ENCODE measurements around the gene COP1.

COP1 gene

DNA sequence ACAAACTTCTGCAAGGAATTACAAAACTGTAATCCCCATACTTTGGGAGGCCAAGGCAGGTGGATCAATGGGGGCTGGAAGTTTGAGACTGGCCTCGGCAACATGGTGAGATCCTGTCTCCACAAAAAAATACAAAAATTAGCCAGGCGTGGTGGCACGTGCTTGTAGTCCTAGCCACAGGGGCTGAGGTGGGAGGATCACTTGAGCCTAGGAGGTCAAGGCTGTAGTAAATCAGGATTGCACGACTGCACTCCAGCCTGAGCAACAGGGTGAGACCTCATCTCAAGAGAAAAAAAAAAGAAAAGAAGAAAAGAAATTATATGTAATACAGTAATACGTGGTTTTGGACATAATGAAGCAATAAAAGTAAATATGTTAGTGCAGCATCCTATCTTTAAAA is 138.2 kb downstream of the COP1 start:
- DNase-seq (ENCODE audit: extremely low read depth, insufficient read length), result no peak
- H3K36me3 ChIP-seq (ENCODE audit: control insufficient read depth, insufficient read depth, low read length), result no peaks in the 10 kb centered on the region; the same call in none of the 2 replicates

DNA sequence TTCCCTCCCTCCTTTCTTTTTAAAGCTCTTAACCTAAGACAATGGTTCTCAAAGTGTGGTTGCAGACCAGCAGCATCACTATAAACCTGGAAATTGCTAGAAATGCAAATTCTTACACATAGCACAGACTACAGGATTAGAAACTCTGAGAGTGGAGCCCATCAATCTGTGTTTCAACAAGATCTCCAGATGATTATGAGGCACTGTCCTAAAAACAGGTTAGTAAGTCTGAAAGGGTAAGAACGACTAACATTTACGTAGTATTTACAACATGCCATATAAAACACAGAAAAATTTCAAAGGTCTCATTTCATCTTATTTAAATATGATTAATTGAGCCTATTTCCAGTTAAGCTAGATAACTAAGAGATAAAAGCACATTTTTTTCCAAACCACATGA is 138.8 kb downstream of the COP1 start:
- TF ChIP-seq, protein P1, sequence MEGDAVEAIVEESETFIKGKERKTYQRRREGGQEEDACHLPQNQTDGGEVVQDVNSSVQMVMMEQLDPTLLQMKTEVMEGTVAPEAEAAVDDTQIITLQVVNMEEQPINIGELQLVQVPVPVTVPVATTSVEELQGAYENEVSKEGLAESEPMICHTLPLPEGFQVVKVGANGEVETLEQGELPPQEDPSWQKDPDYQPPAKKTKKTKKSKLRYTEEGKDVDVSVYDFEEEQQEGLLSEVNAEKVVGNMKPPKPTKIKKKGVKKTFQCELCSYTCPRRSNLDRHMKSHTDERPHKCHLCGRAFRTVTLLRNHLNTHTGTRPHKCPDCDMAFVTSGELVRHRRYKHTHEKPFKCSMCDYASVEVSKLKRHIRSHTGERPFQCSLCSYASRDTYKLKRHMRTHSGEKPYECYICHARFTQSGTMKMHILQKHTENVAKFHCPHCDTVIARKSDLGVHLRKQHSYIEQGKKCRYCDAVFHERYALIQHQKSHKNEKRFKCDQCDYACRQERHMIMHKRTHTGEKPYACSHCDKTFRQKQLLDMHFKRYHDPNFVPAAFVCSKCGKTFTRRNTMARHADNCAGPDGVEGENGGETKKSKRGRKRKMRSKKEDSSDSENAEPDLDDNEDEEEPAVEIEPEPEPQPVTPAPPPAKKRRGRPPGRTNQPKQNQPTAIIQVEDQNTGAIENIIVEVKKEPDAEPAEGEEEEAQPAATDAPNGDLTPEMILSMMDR (IDR thresholded peaks at IDR 0.05; ENCODE audit: insufficient read depth, low read length, poor library complexity, severe bottlenecking), result no peak
- no peak for DNase-seq (ENCODE audit: extremely low read depth, insufficient read length)
- H3K4me3 ChIP-seq (replicated peaks; ENCODE audit: low read depth, low read length), result no peak overlapping the region
- no peaks in the 10 kb centered on the region for H3K27me3 ChIP-seq (replicated peaks; ENCODE audit: control insufficient read depth, insufficient read depth, low read length)
- H3K36me3 ChIP-seq (ENCODE audit: control insufficient read depth, insufficient read depth, low read length), result no peaks in the 10 kb centered on the region; the same call in none of the 2 replicates

More for the DNA sequence above, 138.2 kb downstream of the COP1 start:
- Histone ChIP-seq H3K27me3 (replicated peaks; ENCODE audit: control insufficient read depth, insufficient read depth, low read length) (no peaks in the 10 kb centered on the region), H3K4me3 (replicated peaks; ENCODE audit: low read depth, low read length) (no peak overlapping the region)
- TF ChIP-seq, protein P1 (IDR thresholded peaks at IDR 0.05; ENCODE audit: insufficient read depth, low read length, poor library complexity, severe bottlenecking), result no peak

DNA sequence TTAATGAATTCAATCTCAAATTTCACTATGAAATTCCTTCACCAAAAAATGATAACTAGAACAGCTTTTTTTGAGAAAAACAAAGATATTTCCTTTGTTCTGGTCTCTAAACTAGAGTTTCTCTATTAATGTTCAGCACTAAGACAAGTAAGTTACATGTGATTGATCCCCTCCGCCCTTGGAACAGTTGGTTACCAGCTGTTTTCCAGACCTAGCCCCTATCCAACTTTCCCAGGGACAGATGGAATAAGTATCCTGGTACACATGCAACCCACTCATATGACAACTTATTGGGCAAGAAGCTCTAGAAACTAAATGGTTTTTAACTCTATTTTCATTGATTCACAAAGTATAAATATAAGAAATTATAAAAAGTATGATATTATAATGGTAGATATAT is 140.4 kb downstream of the COP1 start:
- Histone ChIP-seq H3K27me3 (replicated peaks; ENCODE audit: control insufficient read depth, insufficient read depth, low read length) (no peaks in the 10 kb centered on the region), H3K4me3 (replicated peaks; ENCODE audit: low read depth, low read length) (no peak overlapping the region), H3K36me3 (ENCODE audit: control insufficient read depth, insufficient read depth, low read length) (no peaks in the 10 kb centered on the region; the same call in none of the 2 replicates)
- TF ChIP-seq, protein P1 (IDR thresholded peaks at IDR 0.05; ENCODE audit: insufficient read depth, low read length, poor library complexity, severe bottlenecking), result no peak
- DNase-seq (ENCODE audit: extremely low read depth, insufficient read length), result no peak

DNA sequence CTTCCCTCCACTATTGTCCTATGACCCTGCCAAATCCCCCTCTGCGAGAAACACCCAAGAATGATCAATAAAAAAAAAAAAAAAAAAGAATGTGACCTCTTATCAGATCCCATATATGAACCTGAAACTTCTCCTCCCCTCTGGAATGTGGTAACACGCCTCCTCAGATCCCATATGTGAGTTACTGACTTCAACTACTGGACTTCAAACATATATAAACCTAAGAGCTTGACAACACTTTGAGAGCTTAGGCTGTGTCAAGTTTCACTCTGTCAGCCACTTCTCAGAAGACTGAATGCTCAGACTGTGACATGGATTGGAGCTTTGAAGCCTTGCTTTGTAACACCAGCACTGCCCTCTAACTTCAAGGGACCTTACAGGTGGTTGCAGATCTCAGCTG is 148.4 kb downstream of the COP1 start:
- Histone ChIP-seq H3K27me3 (replicated peaks; ENCODE audit: control insufficient read depth, insufficient read depth, low read length) (no peaks in the 10 kb centered on the region), H3K4me3 (replicated peaks; ENCODE audit: low read depth, low read length) (no peak overlapping the region), H3K36me3 (ENCODE audit: control insufficient read depth, insufficient read depth, low read length) (no peaks in the 10 kb centered on the region)
- TF ChIP-seq, protein P1 (IDR thresholded peaks at IDR 0.05; ENCODE audit: insufficient read depth, low read length, poor library complexity, severe bottlenecking), result no peak
- DNase-seq (ENCODE audit: extremely low read depth, insufficient read length), result no peak

DNA sequence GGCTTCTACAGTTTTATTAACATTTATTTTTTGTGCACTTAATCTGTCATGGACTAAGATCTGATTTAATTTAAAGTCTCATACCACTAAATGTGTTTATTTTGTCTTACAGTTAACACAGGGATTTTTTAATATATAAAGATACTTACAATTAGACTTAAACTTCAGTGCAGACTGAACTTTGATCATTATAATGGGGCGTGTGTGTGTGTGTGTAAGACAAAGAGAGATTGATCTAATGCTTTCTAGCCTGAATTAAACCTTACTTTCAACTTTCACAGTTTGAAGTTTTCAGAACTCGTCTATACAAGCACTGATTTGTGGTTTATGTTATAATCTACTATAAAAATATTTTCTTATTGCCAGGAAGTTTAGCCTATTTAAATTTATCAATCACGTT is 150.8 kb downstream of the COP1 start:
- Histone ChIP-seq H3K27me3 (replicated peaks; ENCODE audit: control insufficient read depth, insufficient read depth, low read length) (no peaks in the 10 kb centered on the region), H3K4me3 (replicated peaks; ENCODE audit: low read depth, low read length) (no peak overlapping the region), H3K36me3 (ENCODE audit: control insufficient read depth, insufficient read depth, low read length) (no peaks in the 10 kb centered on the region)
- no peak for DNase-seq (ENCODE audit: extremely low read depth, insufficient read length)
- TF ChIP-seq, protein P1 (IDR thresholded peaks at IDR 0.05; ENCODE audit: insufficient read depth, low read length, poor library complexity, severe bottlenecking), result no peak

DNA sequence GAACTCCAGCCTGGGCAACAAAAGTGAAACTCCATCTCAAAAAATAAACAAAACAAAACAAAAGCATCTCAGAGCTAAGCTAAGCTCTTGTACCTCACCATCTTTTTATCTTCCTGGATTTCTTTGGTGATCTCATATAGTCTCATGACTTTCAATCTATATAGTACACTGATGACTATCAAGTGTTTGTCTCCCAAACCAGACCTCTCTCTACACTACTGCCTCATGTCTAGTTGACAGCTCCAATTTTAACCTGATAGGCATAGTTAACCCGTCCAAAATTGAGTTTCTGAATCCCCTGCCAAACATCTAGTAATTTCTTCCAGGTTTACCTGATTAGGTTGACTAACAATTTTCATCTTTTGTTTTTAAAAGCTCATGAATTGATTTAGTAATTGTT is 151.7 kb downstream of the COP1 start:
- TF ChIP-seq, protein P1 (IDR thresholded peaks at IDR 0.05; ENCODE audit: insufficient read depth, low read length, poor library complexity, severe bottlenecking), result no peak

More for the DNA sequence above, 151.7 kb downstream of the COP1 start:
- no peak for DNase-seq (ENCODE audit: extremely low read depth, insufficient read length)
- no peaks in the 10 kb centered on the region for H3K36me3 ChIP-seq (ENCODE audit: control insufficient read depth, insufficient read depth, low read length)
- H3K4me3 ChIP-seq (replicated peaks; ENCODE audit: low read depth, low read length), result no peak overlapping the region
- no peaks in the 10 kb centered on the region for H3K27me3 ChIP-seq (replicated peaks; ENCODE audit: control insufficient read depth, insufficient read depth, low read length)

All from GM06990 (cell line).